ENCODE results near the gene CHST5.

DNA sequence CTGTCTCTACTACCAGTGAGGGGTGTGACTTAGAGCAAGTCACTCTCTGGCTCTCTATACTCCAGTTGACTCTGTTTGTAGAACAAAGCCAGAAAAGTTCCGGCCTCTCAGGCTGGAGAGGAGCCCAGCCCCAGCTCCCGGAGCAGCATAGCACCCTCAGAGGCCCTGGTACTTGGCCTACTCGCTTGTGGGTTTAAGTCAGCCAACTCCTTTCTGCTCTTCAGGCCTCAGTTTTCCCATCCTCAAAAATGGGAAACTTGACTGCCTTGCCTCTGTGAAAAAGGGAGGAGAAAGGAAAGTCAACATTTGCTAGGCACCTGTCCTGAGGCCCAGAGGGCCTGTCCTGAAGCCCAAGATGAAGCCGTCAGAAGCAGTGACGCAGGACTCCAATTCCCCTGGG is 41.7 kb downstream of the CHST5 start:
- no peak for TF ChIP-seq FOXK2 (IDR thresholded peaks at IDR 0.05)
- TF ChIP-seq, protein P1, sequence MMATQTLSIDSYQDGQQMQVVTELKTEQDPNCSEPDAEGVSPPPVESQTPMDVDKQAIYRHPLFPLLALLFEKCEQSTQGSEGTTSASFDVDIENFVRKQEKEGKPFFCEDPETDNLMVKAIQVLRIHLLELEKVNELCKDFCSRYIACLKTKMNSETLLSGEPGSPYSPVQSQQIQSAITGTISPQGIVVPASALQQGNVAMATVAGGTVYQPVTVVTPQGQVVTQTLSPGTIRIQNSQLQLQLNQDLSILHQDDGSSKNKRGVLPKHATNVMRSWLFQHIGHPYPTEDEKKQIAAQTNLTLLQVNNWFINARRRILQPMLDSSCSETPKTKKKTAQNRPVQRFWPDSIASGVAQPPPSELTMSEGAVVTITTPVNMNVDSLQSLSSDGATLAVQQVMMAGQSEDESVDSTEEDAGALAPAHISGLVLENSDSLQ (IDR thresholded peaks at IDR 0.05): no peak
- TF ChIP-seq TARDBP (IDR thresholded peaks at IDR 0.05): no peak
- no peak for TF ChIP-seq ZNF384 (IDR thresholded peaks at IDR 0.05)
- TF ChIP-seq ELF4 (IDR thresholded peaks at IDR 0.05): no peak
- no peak for TF ChIP-seq LEF1 (IDR thresholded peaks at IDR 0.05; ENCODE audit: borderline replicate concordance)
- TF ChIP-seq FOXM1 (IDR thresholded peaks at IDR 0.05; ENCODE audit: borderline replicate concordance): no peak
- no peak for TF ChIP-seq NFRKB (IDR thresholded peaks at IDR 0.05)
- no peak for TF ChIP-seq SUZ12 (IDR thresholded peaks at IDR 0.05)

All from HEK293T (cell line).